SK-N-SH treated with all-trans-retinoic acid at 6 μM for 48 hours (cell line): ENCODE measurements around the gene FOLR1.

ENCODE experiments used
- CSDC2 ChIP-seq: fragments of 250-450 bp; sonication (Bioruptor Pico); IDR thresholded peaks from 2 replicates; pipeline ENCODE4 v1.5.0; 2020; ENCODE audit warnings: mild to moderate bottlenecking, moderate library complexity
- CSRNP3 ChIP-seq: fragments of 250-450 bp; sonication (Bioruptor Pico); IDR thresholded peaks from 2 replicates; pipeline ENCODE4 v1.5.1; 2021; ENCODE audit warnings: mild to moderate bottlenecking, moderate library complexity
- ESRRG ChIP-seq: fragments of 250-450 bp; sonication (Bioruptor Pico); IDR thresholded peaks from 2 replicates; pipeline ENCODE4 v1.6.1; 2021; ENCODE audit warnings: mild to moderate bottlenecking
- GLIS3 ChIP-seq: fragments of 250-450 bp; sonication (Bioruptor Pico); IDR thresholded peaks from 2 replicates; pipeline ENCODE4 v1.5.0; 2020; ENCODE audit warnings: mild to moderate bottlenecking, moderate library complexity
- ISL1 ChIP-seq: fragments of 250-450 bp; sonication (Bioruptor Pico); IDR thresholded peaks from 2 replicates; pipeline ENCODE4 v2.1.2; 2022; ENCODE audit warnings: mild to moderate bottlenecking, moderate library complexity
- PATZ1 ChIP-seq: fragments of 250-450 bp; sonication (Bioruptor Pico); IDR thresholded peaks from 2 replicates; pipeline ENCODE4 v1.8.0; 2020; ENCODE audit warnings: mild to moderate bottlenecking, moderate library complexity, borderline replicate concordance
- PPARA ChIP-seq: fragments of 250-450 bp; sonication (Bioruptor Pico); IDR thresholded peaks from 2 replicates; pipeline ENCODE4 v1.5.0; 2020; ENCODE audit warnings: mild to moderate bottlenecking, borderline replicate concordance
- RARB ChIP-seq: fragments of 250-450 bp; sonication (Bioruptor Pico); IDR thresholded peaks from 2 replicates; pipeline ENCODE4 v1.8.0; 2021; ENCODE audit warnings: mild to moderate bottlenecking, moderate library complexity
- TCF4 ChIP-seq: fragments of 250-450 bp; sonication (Bioruptor Pico); IDR thresholded peaks from 2 replicates; pipeline ENCODE4 v1.8.0; 2021; ENCODE audit warnings: mild to moderate bottlenecking, moderate library complexity, borderline replicate concordance
- TOX ChIP-seq: fragments of 250-450 bp; sonication (Bioruptor Pico); IDR thresholded peaks from 2 replicates; pipeline ENCODE4 v1.8.0; 2021; ENCODE audit warnings: mild to moderate bottlenecking, moderate library complexity, borderline replicate concordance
- ZFP30 ChIP-seq: fragments of 450-650 bp; formaldehyde crosslinking; IDR thresholded peaks from 2 replicates; pipeline ENCODE4 v1.5.0; 2022; ENCODE audit warnings: mild to moderate bottlenecking, moderate library complexity
- ZNF70 ChIP-seq: fragments of 450-650 bp; formaldehyde crosslinking; IDR thresholded peaks from 2 replicates; pipeline ENCODE4 v1.5.0; 2020; ENCODE audit warnings: mild to moderate bottlenecking, moderate library complexity

- TF ChIP-seq PATZ1 (CRISPR knock-in tag) (no peak), ZNF70 (CRISPR knock-in tag) (no peak), CSRNP3 (CRISPR knock-in tag) (no peak), PPARA (no peak), TOX (CRISPR knock-in tag) (no peak), ZFP30 (CRISPR knock-in tag) (no peak), GLIS3 (CRISPR knock-in tag) (no peak), RARB (CRISPR knock-in tag) (no peak), ISL1 (no peak), CSDC2 (CRISPR knock-in tag) (no peak), ESRRG (CRISPR knock-in tag) (no peak), TCF4 (no peak)
Observed at GRCh38 chr11:72179049-72179803, 12.7 kb upstream of the FOLR1 start.
